ENCODE results near the gene HTR3B.

The HTR3B gene

GRCh38 chr11:113992459-113993110 is 88.0 kb downstream of the HTR3B start:
- DNase-seq = no peak

GRCh38 chr11:113994077-113994954 is 89.7 kb downstream of the HTR3B start:
- DNase-seq = peak; percentile 37

All from activated CD4-positive, alpha-beta T cell treated with anti-CD3 and anti-CD28 coated beads, Interleukin-2, Interleukin-6, amounts not matched to agents 100 ng/mL and 50 ng/mL, durations not matched to agents 16 hours and 8 hours (primary cell).